Ovary (tissue), 3 donors: ENCODE measurements around the gene DUSP1.

Experiments used
- CTCF ChIP-seq, 3 donors: fragments of 450-650 bp in 2 of 3; fragments of 200-600 bp in 1 of 3; IDR thresholded peaks; one replicate each; pipeline versions ENCODE4 v1.5.1 to v1.8.0; 2016 to 2022; ENCODE audit warnings: antibody characterized with exemption in 3 of 3, mild to moderate bottlenecking in 1 of 3
- EP300 ChIP-seq: sonication (generic); formaldehyde crosslinking; IDR thresholded peaks from one replicate; pipeline ENCODE4 v1.6.1; 2017; ENCODE audit warnings: antibody characterized with exemption
- POLR2A ChIP-seq: fragments of 450-650 bp; IDR thresholded peaks from one replicate; pipeline ENCODE4 v1.6.1; 2017; ENCODE audit warnings: antibody characterized with exemption, mild to moderate bottlenecking, moderate library complexity
- donor health status: DM: no; HTN: no; CAD: no.

GRCh38 chr5:172793577-172794488 is 22.8 kb upstream of the DUSP1 start:
- TF ChIP-seq POLR2A (no peak), EP300 (no peak), CTCF (IDR thresholded peaks at IDR 0.05) (no peak)
